K562 (cell line): ENCODE results near the gene CYP2B6. TPM values are rescaled to one million over a fixed set of nuclear protein-coding genes. Genes with fewer than 3 reads are reported as not detected.

Source experiments
- ATAC-seq: fragments of 200-7000 bp; cut with Tn5 transposase; 3 replicates; pipeline ENCODE4 v1.9.1; 2020; ENCODE audit warnings: moderate library complexity
- BruUV-seq: library from RNA; stranded (reverse); fragments of 400-500 nt; replicated peaks from 2 replicates; lab custom pipeline; 2021; lab: Mats Ljungman, UMichigan
- CTCF ChIA-PET: fragments of 300-600 bp; formaldehyde crosslinking; extraction: SDS; loops from one replicate; lab custom pipeline; 2021; ENCODE audit warnings: low intra/inter-chr PET ratio; lab: Yijun Ruan, JAX
- POLR2A ChIA-PET: fragments of 300-600, 350-650 bp; sonication (Branson Sonifier 250); formaldehyde crosslinking; extraction: SDS; loops from one replicate; lab custom pipeline; 2021; ENCODE audit warnings: antibody characterized with exemption, inconsistent platforms; lab: Yijun Ruan, JAX
- DNase-seq, 4 experiments: peaks; one replicate each; pipeline versions ENCODE4 v3.0.0 to v3.0.0-alpha.2; 2011 to 2018; ENCODE audit warnings: low spot score in 3 of 4, mixed read lengths in 3 of 4; ENCODE audit errors: extremely low read depth in 1 of 4
- FAIRE-seq: peaks from 2 replicates; lab custom pipeline; 2011; peaks lifted over from hg19 to GRCh38; lab: Jason Lieb, UNC
- H2AFZ ChIP-seq: 2 replicates; pipeline ENCODE4 v1.6.0; 2011; ENCODE audit warnings: low read depth, low read length, control low read depth, inconsistent platforms
- H3K27ac ChIP-seq: fragments of 200-600 bp; 3 replicates; pipeline ENCODE4 v1.8.0; 2011; ENCODE audit warnings: low read depth, mild to moderate bottlenecking, control low read depth, inconsistent platforms, low read length, moderate library complexity, mixed read lengths; ENCODE audit errors: extremely low read depth
- H3K27me3 ChIP-seq, 2 experiments: fragments of 300-600 bp in 1 of 2; 2 replicates in 1 of 2; 3 replicates in 1 of 2; pipeline versions ENCODE4 v1.6.0 to v1.8.0; 2011; ENCODE audit warnings: inconsistent platforms in 2 of 2, low read length in 2 of 2, mild to moderate bottlenecking in 1 of 2, mixed read lengths in 1 of 2, moderate library complexity in 1 of 2; ENCODE audit not compliant: control insufficient read depth in 2 of 2, insufficient read depth in 2 of 2
- H3K36me3 ChIP-seq: fragments of 300-600 bp; 3 replicates; pipeline ENCODE4 v1.8.0; 2011; ENCODE audit warnings: mild to moderate bottlenecking, low read length, inconsistent platforms; ENCODE audit not compliant: control insufficient read depth, insufficient read depth
- H3K4me1 ChIP-seq, 2 experiments: fragments of 200-600 bp in 1 of 2; replicated peaks in 1 of 2; 2 replicates in 1 of 2; 3 replicates in 1 of 2; pipeline versions ENCODE4 v1.5.1 to v1.8.0; 2011; ENCODE audit warnings: inconsistent platforms in 2 of 2, low read length in 2 of 2, mild to moderate bottlenecking in 1 of 2, mixed read lengths in 1 of 2, moderate library complexity in 1 of 2; ENCODE audit not compliant: control insufficient read depth in 2 of 2, insufficient read depth in 2 of 2
- H3K4me2 ChIP-seq: 2 replicates; pipeline ENCODE4 v1.6.1; 2011; ENCODE audit warnings: low read length, control low read depth, inconsistent platforms, mixed read lengths; ENCODE audit not compliant: insufficient read depth
- H3K4me3 ChIP-seq: fragments of 200-600 bp; sonication (generic), shearing (Covaris generic); 2 replicates; pipeline ENCODE4 v1.5.1; 2016; ENCODE audit warnings: control low read depth, inconsistent platforms
- H3K79me2 ChIP-seq: fragments of 200-600 bp; 3 replicates; pipeline ENCODE4 v1.8.0; 2011; ENCODE audit warnings: low read length, inconsistent platforms; ENCODE audit not compliant: control insufficient read depth, insufficient read depth
- H3K9ac ChIP-seq, 2 experiments: 2 replicates each; pipeline versions ENCODE4 v1.6.0 to v1.6.1; 2011; ENCODE audit warnings: low read depth in 2 of 2, low read length in 2 of 2, control low read depth in 1 of 2, inconsistent platforms in 1 of 2, mild to moderate bottlenecking in 1 of 2, mixed read lengths in 1 of 2; ENCODE audit not compliant: insufficient read depth in 1 of 2
- H3K9me1 ChIP-seq: one replicate; pipeline ENCODE4 v1.6.0; 2011; ENCODE audit warnings: inconsistent platforms, mild to moderate bottlenecking, low read length, moderate library complexity; ENCODE audit not compliant: control insufficient read depth, insufficient read depth
- H3K9me3 ChIP-seq: replicated peaks from 2 replicates; pipeline ENCODE4 v1.5.1; 2011; ENCODE audit warnings: low read depth, low read length, inconsistent platforms; ENCODE audit not compliant: control insufficient read depth, insufficient read depth
- H4K20me1 ChIP-seq: replicated peaks from 2 replicates; pipeline ENCODE4 v1.6.1; 2011; ENCODE audit warnings: low read length, inconsistent platforms, mixed read lengths; ENCODE audit not compliant: control insufficient read depth, insufficient read depth
- ARID1B ChIP-seq: fragments of 450-650 bp; IDR thresholded peaks from 2 replicates; pipeline ENCODE4 v1.6.1; 2016; ENCODE audit warnings: antibody characterized with exemption, mild to moderate bottlenecking, inconsistent platforms
- ATF4 ChIP-seq: fragments of 450-650 bp; formaldehyde crosslinking; IDR thresholded peaks from 2 replicates; pipeline ENCODE4 v1.4.0; 2022; ENCODE audit warnings: mild to moderate bottlenecking, moderate library complexity
- CHAMP1 ChIP-seq: fragments of 450-650 bp; IDR thresholded peaks from 2 replicates; pipeline ENCODE4 v1.6.1; 2016; ENCODE audit warnings: mild to moderate bottlenecking
- TCF7L2 ChIP-seq: fragments of 150-350 bp; IDR thresholded peaks from 2 replicates; pipeline ENCODE4 v1.6.1; 2016; ENCODE audit warnings: low read depth, mild to moderate bottlenecking, low read length, moderate library complexity
- TEAD4 ChIP-seq, 2 experiments: sonication (generic) in 1 of 2; formaldehyde crosslinking in 1 of 2; IDR thresholded peaks; 2 replicates each; pipeline versions ENCODE4 v1.6.1 to v1.8.0; 2012 to 2022; ENCODE audit warnings: borderline replicate concordance in 1 of 2, inconsistent platforms in 1 of 2, low read length in 1 of 2, mild to moderate bottlenecking in 1 of 2, missing genetic modification reagents in 1 of 2
- THAP12 ChIP-seq: fragments of 250-450 bp; sonication (Bioruptor Pico); IDR thresholded peaks from 2 replicates; pipeline ENCODE4 v1.9.0; 2021; ENCODE audit warnings: mild to moderate bottlenecking, inconsistent platforms
- TSC22D4 ChIP-seq: fragments of 450-650 bp; IDR thresholded peaks from 2 replicates; pipeline ENCODE4 v1.6.1; 2016; ENCODE audit warnings: missing genetic modification characterization, missing biosample characterization, control low read depth
- ZNF324 ChIP-seq: fragments of 250-450 bp; sonication (Bioruptor Pico); IDR thresholded peaks from 2 replicates; pipeline ENCODE4 v1.4.0; 2020; ENCODE audit warnings: mild to moderate bottlenecking
- ZNF778 ChIP-seq: fragments of 450-650 bp; formaldehyde crosslinking; IDR thresholded peaks from 2 replicates; pipeline ENCODE4 v1.4.0; 2020; ENCODE audit warnings: mild to moderate bottlenecking, moderate library complexity
- WGBS: fragments of 100-300 bp; shearing (Covaris generic); methylation state at CpG from one replicate; pipeline ENCODE4 v1.1.6; 2016; ENCODE audit warnings: low coverage, mixed read lengths; ENCODE audit not compliant: insufficient coverage; ENCODE audit errors: missing lambda C conversion rate; 5-methylcytosine and 5-hydroxymethylcytosine counted together
- in situ Hi-C: fragments of 300-500 bp; cut with MboI; formaldehyde crosslinking; loops from 4 replicates; pipeline ENCODE4 v1.15.0; 2018; ENCODE audit warnings: inconsistent platforms, mixed read lengths
- intact Hi-C: fragments of 100-400 bp; cut with micrococcal nuclease; formaldehyde crosslinking; loops from 2 replicates; pipeline ENCODE4 v1.14.2; 2022
- polyA plus RNA-seq, 8 experiments: library from polyadenylated mRNA; depleted of rRNA in 4 of 8; stranded (reverse) in 5 of 8; unstranded in 3 of 8; fragments of >200 nt; fragmentation: Nextera tagmentation in 2 of 8; fragmentation: Illumina TruSeq in 1 of 8; extraction: Ambion mirVana in 2 of 8; extraction: Trizol in 1 of 8; gene quantifications; 2 replicates each; pipeline versions ENCODE4 v1.2.1 to v1.2.3, GENCODE V29; 2011 to 2014; ENCODE audit warnings: inconsistent platforms in 1 of 8, missing spikeins in 1 of 8
- total RNA-seq, 7 experiments: library from RNA; depleted of rRNA in 6 of 7; stranded (reverse); fragments of >200 nt in 6 of 7; fragmentation: Illumina TruSeq in 2 of 7; extraction: Trizol in 2 of 7; gene quantifications; 2 replicates each; pipeline versions ENCODE4 v1.2.1 to v1.2.3, GENCODE V29; 2011 to 2021; ENCODE audit warnings: low replicate concordance in 1 of 7

CYP2B6 gene
- total and polyA plus RNA-seq, 9 of the 15 experiments (the other 6 are each of a cell fraction or from before 2014, with no cell fraction given): 0.04 TPM; not detected in 8

- H2AFZ ChIP-seq: no peak overlapping the region
- no peaks in the 10 kb centered on the region for H3K9me3 ChIP-seq
- no peak for FAIRE-seq
- no peak overlapping the region for H3K4me2 ChIP-seq
- peaks cover 8 to 39% of the 10 kb centered on the region in 2 experiments; a peak in 4 of 5 replicates for H3K27me3 ChIP-seq
- H3K9me1 ChIP-seq: no peaks in the 10 kb centered on the region
- H4K20me1 ChIP-seq: no peaks in the 10 kb centered on the region
- 0% methylated on average over 6 of the region's 6 CpGs for WGBS
- H3K9ac ChIP-seq: no peak overlapping the region
- in situ Hi-C loops (no loop called here), intact Hi-C loops (no loop called here)
- no TSS peak for BruUV-seq
- DNase-seq: no peak
- H3K4me1 ChIP-seq: 0 out of 5 replicates have a peak, but pooled peaks cover 0 to 3% of the 10 kb centered on the region in 2 experiments
- no peak for ATAC-seq
- no peak for TF ChIP-seq TEAD4 (IDR thresholded peaks at IDR 0.05; ENCODE audit: low read length)
- TF ChIP-seq TEAD4 (CRISPR knock-in tag; IDR thresholded peaks at IDR 0.05; ENCODE audit: borderline replicate concordance): no peak
- TF ChIP-seq TSC22D4 (tag): no peak
- TF ChIP-seq ZNF324 (CRISPR knock-in tag): no peak
- TF ChIP-seq ZNF778 (CRISPR knock-in tag): no peak
- no peak for TF ChIP-seq TCF7L2
- TF ChIP-seq ARID1B: no peak
- TF ChIP-seq ATF4 (CRISPR knock-in tag): no peak
- no peak for TF ChIP-seq THAP12
- TF ChIP-seq CHAMP1: no peak
- H3K79me2 ChIP-seq: no peaks in the 10 kb centered on the region
- ChIA-PET POLR2A (no interaction called here), CTCF (no interaction called here)
- no peak overlapping the region for H3K4me3 ChIP-seq
- H3K27ac ChIP-seq: no peak overlapping the region
- no peaks in the 10 kb centered on the region for H3K36me3 ChIP-seq
These were observed 36.3 kb downstream of the CYP2B6 start for GRCh38 chr19:41027273-41027967.
